Lower leg skin (tissue), 3 donors: Measurements from ENCODE around the gene ZNF765.

ENCODE experiments used
- POLR2A ChIP-seq, 2 donors: fragments of 450-650 bp; IDR thresholded peaks; one replicate each; pipeline ENCODE4 v1.6.1; 2016 to 2017; ENCODE audit warnings: antibody characterized with exemption in 2 of 2, mild to moderate bottlenecking in 1 of 2, moderate library complexity in 1 of 2
- TF ChIP-seq, protein P1 (sequence below), 3 donors: fragments of 450-650 bp; IDR thresholded peaks; one replicate each; pipeline ENCODE4 v1.5.1; 2016; ENCODE audit warnings: antibody characterized with exemption in 3 of 3, mild to moderate bottlenecking in 3 of 3, moderate library complexity in 2 of 3

DNA sequence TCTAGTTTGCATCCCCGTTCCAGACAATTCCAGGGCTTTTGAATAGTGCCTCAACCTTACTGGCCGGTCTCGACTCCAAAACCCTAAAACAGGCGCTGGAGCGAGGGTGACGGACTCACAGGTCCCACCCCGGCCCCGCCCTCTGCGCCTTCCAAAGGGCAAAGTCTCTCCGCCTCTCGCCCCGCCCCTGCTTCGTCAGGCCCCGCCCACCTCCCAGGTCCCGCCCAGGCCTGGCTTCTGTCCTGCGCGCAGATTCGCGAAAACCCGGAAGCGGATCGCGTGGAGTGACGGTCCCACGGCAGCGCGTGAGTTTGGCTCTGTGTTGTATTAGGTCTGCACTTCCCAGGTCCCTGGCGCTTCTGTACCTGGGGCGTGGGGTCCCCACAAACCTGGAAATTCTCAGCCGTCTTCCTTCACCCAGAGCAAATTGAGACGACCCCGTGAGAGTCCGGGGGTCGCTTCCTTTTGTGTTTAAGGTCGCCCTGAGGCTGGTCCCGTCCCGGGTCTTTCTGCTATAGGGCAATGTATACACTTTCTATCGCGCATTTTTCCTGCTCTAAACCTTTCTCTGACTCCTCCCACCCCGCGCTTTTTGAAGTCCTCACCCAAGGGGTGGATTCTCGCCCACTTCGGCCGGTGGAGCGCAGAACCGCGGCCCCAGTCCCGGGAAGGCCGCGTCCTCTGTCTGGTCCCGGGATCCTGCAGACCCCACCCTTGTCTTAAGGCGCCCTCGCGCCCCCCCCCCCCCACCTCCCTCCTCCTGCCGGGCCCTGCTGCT is 72.7 kb downstream of the ZNF765 start, which contains the start of gene ZNF813:
- TF ChIP-seq, protein P1, sequence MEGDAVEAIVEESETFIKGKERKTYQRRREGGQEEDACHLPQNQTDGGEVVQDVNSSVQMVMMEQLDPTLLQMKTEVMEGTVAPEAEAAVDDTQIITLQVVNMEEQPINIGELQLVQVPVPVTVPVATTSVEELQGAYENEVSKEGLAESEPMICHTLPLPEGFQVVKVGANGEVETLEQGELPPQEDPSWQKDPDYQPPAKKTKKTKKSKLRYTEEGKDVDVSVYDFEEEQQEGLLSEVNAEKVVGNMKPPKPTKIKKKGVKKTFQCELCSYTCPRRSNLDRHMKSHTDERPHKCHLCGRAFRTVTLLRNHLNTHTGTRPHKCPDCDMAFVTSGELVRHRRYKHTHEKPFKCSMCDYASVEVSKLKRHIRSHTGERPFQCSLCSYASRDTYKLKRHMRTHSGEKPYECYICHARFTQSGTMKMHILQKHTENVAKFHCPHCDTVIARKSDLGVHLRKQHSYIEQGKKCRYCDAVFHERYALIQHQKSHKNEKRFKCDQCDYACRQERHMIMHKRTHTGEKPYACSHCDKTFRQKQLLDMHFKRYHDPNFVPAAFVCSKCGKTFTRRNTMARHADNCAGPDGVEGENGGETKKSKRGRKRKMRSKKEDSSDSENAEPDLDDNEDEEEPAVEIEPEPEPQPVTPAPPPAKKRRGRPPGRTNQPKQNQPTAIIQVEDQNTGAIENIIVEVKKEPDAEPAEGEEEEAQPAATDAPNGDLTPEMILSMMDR (IDR thresholded peaks at IDR 0.05) = no peak
- TF ChIP-seq POLR2A (IDR thresholded peaks at IDR 0.05) = no peak
